Amniotic stem cell (primary cell): ENCODE results near the gene LEF1.
"Not testable (repeated sequence)": the region's sequence is repeated elsewhere in the genome, so short reads cannot be mapped to it uniquely, and the experiment has no call there.

ENCODE experiments used
- DNase-seq: peaks from one replicate; lab custom pipeline; 2025; lab: John Stamatoyannopoulos, UW

Gene LEF1

GRCh38 chr4:108031427-108032083, 137.2 kb downstream of the LEF1 start:
- DNase-seq, result no peak

GRCh38 chr4:108030332-108030731, 138.4 kb downstream of the LEF1 start:
- no peak for DNase-seq

GRCh38 chr4:108029731-108030130, 139.0 kb downstream of the LEF1 start:
- DNase-seq, result no peak

GRCh38 chr4:108029016-108029720, 139.6 kb downstream of the LEF1 start:
- DNase-seq, result no peak

GRCh38 chr4:108024878-108025165, 143.9 kb downstream of the LEF1 start:
- no peak for DNase-seq

- DNase-seq, result no peak
These were observed 144.5 kb downstream of the LEF1 start for GRCh38 chr4:108024085-108024877.

GRCh38 chr4:108018884-108019187, 149.9 kb downstream of the LEF1 start:
- no peak for DNase-seq

GRCh38 chr4:108018040-108018883, 150.5 kb downstream of the LEF1 start:
- DNase-seq, result peak; percentile 57

GRCh38 chr4:108013955-108014354, 154.8 kb downstream of the LEF1 start:
- no peak for DNase-seq

- DNase-seq, result no peak
These were observed 155.4 kb downstream of the LEF1 start for GRCh38 chr4:108013327-108013726.

GRCh38 chr4:108012382-108012781, 156.3 kb downstream of the LEF1 start:
- DNase-seq, result not testable (repeated sequence)

- DNase-seq, result peak; percentile 47
These were observed 158.6 kb downstream of the LEF1 start for GRCh38 chr4:108010167-108010566.

GRCh38 chr4:108008721-108009120, 160.0 kb downstream of the LEF1 start:
- peak; percentile 13 for DNase-seq

GRCh38 chr4:108007984-108008383, 160.7 kb downstream of the LEF1 start:
- DNase-seq, result no peak

- DNase-seq, result no peak
These were observed 162.4 kb downstream of the LEF1 start for GRCh38 chr4:108006361-108006760.

GRCh38 chr4:108005807-108006206, 162.9 kb downstream of the LEF1 start:
- no peak for DNase-seq

GRCh38 chr4:108004646-108005045, 164.1 kb downstream of the LEF1 start:
- DNase-seq, result no peak

GRCh38 chr4:108003982-108004515, 164.7 kb downstream of the LEF1 start:
- DNase-seq, result no peak

GRCh38 chr4:108001540-108002135, 167.1 kb downstream of the LEF1 start:
- no peak for DNase-seq

- no peak for DNase-seq
These were observed 168.7 kb downstream of the LEF1 start for GRCh38 chr4:107999932-108000539.

GRCh38 chr4:107997794-107998193, 170.9 kb downstream of the LEF1 start:
- no peak for DNase-seq
